Uterus (tissue), 2 donors: ENCODE data around the gene SPATA22.

ENCODE experiments used
- CTCF ChIP-seq, 4 experiments: fragments of 200-600 bp in 2 of 4; fragments of 450-650 bp in 2 of 4; sonication (generic) in 2 of 4; IDR thresholded peaks; one replicate each; pipeline ENCODE4 v1.5.1; 2016 to 2019; ENCODE audit warnings: antibody characterized with exemption in 4 of 4, mild to moderate bottlenecking in 2 of 4, moderate library complexity in 1 of 4
- POLR2A ChIP-seq, 2 donors: fragments of 450-650 bp; IDR thresholded peaks; one replicate each; pipeline ENCODE4 v1.6.1; 2016; ENCODE audit warnings: antibody characterized with exemption in 2 of 2, mild to moderate bottlenecking in 1 of 2, moderate library complexity in 1 of 2

GRCh38 chr17:3411070-3411469 lies 60.5 kb downstream of the SPATA22 start, which contains the start of gene OR3A3:
- no peak for TF ChIP-seq CTCF (IDR thresholded peaks at IDR 0.05)
- no peak for TF ChIP-seq POLR2A (IDR thresholded peaks at IDR 0.05)
